Liver (tissue), 2 donors: ENCODE measurements around the gene MYL7.

Experiments used
- CTCF ChIP-seq: fragments of 150-350 bp; IDR thresholded peaks from 2 replicates; pipeline ENCODE4 v1.5.1; 2017; ENCODE audit warnings: improper control_type of control experiment, low read depth, low read length; ENCODE audit not compliant: missing input control
- FOXA1 ChIP-seq: IDR thresholded peaks from 2 replicates; pipeline ENCODE4 v1.6.1; 2016; ENCODE audit warnings: antibody characterized with exemption
- MAX ChIP-seq: IDR thresholded peaks from 2 replicates; pipeline ENCODE4 v1.6.1; 2016; ENCODE audit warnings: antibody characterized with exemption
- REST ChIP-seq: IDR thresholded peaks from 2 replicates; pipeline ENCODE4 v1.6.1; 2016; ENCODE audit warnings: antibody characterized with exemption, mild to moderate bottlenecking
- donor health status: healthy.

GRCh38 chr7:44158873-44159631 lies 17.9 kb upstream of the MYL7 start:
- no peak for TF ChIP-seq REST
- TF ChIP-seq CTCF = no peak
- no peak for TF ChIP-seq MAX
- no peak for TF ChIP-seq FOXA1
